ENCODE measurements around the gene MS4A6E.
A peak's percentile ranks its signal among the peaks of the same experiment; 100 is the strongest.
"Not testable (repeated sequence)": the region's sequence is repeated elsewhere in the genome, so short reads cannot be mapped to it uniquely, and the experiment has no call there.

Gene MS4A6E

DNA sequence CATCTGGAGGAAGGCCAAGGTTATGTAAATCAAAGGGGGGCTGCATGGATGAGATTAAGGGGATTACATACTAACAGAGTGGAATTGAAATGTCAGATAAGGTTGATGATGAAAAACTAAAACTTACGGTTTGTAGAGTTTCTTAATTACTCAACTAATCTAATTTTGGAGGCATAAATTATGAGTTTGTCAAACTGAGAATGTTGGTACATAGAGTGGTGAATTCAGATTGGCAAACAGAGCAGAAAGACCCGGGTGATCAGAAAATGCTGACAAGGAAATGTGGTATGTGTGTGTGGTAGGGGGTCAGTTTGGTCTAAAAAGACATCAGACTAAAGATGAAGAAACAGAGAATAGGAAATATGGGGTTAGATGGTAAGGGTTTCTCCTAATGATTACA lies 11.0 kb downstream of the MS4A6E start:
- no peak for DNase-seq

DNA sequence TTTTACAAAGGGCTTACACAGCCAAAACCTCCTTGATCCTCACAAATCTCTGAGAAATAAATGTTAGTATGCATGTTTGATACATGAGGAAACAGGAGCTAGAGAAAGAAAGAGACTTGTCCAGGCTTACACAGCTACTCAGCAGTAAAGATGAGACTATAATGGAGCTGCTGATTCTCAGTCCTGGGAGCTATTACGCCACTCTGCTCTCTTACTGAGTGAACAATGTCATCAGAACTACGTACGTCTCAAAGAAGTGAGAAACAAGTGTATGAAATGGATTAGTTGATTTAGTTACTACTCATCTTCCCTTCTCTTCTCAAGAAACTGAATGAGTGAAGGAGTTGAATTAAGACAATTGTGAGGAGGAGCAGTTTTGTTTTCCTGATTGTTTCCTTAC lies 12.3 kb downstream of the MS4A6E start:
- no peak for DNase-seq

DNA sequence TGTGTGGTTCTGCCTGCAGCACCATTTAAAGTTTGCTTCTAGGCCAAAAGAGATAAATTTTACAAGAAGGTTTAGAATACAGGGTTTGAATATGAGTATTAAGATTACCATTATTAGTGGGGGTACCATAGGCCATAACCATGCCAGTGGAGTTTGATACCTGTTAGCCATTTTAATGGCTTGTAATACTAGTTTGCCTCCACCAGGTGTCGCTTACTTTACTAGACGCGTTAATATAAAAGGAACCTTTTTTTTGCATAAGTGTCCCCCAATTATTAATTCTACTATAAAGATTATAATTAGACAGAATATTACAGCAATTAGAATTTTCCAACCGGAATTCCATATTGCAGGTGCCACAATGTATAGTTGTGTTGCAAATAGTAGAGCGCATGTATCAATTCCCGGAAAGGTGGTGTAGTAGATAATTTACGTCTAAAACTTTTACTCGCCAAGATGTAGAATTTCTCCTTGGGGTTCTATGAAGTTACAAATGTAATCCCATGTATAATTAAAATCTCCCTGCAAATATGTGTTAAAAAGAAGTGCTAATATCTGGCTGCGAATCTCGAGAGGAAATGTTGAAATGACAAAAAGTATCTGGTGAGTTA lies 16.1 kb downstream of the MS4A6E start:
- DNase-seq, result no peak

DNA sequence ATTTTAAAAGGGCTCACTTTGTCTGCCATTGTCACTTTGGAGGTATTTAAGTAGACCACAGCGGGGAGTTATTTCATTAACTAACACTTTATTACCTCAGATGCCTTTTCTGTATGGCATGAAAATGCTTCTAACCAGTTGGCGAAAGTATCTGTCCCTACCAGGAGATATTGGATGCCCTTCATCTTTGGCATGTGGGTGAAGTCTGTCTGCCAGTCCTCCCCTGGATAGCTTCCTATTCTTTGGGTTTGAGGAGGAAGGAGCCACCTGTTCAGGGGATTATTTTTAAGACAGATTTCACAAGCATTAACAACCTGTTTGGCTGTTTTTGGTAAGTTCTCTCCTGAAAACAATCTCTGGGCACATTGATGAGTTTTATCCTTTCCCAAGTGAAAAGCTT lies 17.1 kb downstream of the MS4A6E start:
- DNase-seq, result no peak

DNA sequence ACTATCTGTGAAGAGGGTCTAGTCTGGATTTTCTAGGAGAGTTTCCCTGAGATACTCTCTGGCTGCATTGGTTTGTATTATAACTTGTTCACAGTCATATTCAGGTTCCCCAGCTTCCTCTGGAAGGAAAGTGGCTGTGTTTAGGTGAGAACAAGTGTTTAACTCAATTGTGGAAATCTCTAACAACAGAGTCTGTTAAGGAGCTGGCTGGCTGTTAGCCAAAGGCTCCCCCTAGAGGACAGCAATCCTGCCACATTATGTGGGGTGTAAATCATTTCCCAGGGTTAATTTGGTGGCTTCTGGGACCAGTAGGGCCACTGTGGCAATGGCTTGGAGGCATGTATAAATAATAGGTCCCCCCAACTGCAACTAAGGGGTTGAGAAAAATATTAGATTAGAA lies 18.4 kb downstream of the MS4A6E start:
- no peak for DNase-seq

DNA sequence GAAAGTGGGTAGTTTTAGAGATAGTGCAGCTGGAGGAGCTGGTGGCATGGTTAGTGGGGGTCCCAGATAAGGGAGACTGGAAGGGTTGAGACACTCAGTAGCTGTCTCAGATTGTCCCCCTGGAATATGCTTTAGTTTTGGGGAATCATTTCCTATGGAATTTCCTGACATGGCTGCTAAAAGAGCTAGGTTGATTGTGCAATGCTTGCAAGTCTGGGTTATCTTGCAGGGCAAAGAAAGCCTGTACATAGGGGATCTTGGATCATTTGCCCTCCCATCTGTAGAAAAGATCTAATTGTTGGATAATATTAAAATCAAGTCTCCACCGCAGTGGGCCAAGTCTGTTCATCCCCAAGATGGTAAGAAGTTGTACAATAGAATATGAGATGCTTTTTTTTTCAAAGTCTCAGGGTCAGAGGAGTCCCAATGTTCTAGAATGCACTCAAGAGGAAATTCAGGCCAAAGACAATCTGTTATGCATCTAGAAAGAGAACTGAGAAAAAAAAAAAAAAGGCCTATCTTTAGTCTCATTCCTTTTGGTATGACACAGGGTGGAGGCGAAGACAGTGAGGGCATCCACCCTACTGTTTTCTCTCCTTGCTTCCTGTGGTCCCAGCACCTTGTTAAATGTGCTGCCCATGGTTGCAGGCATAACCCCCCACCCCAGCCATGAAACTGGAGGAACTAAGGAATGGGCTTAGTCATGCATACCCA lies 20.2 kb downstream of the MS4A6E start:
- DNase-seq, result no peak

DNA sequence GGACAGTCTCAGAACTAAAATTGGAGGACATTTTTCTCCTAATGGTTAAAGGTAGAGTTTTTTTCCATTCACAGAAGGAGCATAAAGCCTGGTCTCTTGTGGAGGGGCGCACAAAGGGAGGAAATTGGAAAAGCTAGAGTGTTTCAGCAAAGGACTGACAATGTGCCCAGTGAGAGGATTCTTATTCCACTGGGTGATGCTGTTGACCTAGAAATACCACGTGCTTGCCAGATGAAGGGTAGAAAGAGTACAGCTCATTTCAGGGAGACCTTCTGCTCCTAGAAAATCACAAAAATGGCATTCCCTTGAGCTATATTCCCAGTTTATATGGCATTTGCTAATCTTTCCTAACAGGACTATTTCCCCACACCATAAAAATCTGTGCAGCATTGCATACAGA lies 21.1 kb downstream of the MS4A6E start:
- no peak for DNase-seq

DNA sequence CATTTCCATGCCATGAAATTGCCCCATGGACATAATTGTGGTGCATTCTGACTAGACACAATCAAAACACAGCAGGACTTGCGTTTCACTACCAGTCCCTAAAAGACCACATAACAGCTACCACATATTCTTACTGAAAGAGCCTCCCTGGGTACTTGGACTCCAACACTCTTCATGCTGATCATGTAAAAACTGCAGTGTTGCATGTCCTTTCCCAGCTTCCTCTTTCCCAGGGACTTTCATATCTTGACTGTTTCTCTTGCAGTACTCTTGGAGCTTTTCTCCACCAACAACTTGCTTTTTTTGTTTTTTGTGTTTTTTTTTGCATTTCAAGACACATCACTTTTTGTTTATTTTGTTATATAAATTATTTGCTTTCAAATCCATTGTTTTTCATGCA lies 22.9 kb downstream of the MS4A6E start:
- no peak for DNase-seq

DNA sequence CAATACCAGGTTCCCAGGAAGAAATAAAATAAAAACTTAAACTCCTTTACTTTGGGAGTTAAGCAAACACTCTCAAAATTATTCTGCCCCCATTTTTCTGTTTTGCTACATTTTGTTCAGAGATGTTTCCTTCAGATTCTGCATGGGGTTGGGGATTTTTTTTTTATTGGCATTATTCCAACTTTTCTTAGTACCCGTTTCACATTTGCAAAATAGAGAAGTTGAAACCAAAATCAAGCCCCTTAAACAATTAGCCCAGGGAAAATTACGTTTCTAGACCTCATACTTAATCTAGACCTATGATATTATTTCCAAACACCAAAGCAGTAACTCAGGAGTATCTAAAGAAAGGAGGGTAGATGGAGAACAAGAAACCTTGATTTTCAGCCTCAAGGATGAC lies 30.7 kb downstream of the MS4A6E start:
- DNase-seq, result no peak

DNA sequence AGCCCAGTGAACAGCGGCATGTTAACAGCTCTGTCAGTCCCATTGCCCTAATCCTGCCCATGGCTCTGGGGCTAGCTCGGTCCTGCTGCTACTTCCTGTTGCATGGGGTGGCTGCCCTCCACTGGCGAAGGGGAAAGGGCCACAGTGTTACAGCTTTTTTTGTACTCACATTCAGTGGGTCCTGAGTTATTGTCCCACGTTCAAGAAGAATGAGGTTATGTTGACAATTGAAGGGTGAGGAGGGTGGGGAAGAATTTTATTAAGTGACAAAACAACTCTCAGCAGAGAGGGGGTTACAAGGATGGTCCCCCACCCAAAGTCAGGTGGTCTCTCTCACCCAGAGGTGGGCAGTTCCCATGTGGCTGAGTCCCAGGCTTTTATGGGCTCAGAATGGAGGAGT lies 33.6 kb downstream of the MS4A6E start:
- DNase-seq, result no peak

DNA sequence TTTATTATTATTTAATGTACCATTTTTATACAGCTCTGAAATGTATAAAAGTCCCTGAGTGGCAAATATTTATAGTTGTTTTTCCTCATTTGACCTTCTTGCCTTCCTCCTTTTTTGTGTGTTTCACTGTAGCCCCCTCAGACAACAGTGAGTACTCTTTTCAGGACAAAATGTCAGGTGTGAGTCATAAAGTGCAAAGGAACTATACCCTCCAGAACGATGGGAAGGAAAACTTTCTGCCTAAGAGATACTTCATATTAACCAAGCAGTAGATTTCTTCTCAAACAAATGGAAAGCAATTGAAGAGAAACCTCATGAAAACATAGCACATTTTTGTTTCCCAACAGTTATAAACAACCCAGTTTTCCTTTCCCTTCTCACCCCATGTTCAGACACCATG lies 35.2 kb downstream of the MS4A6E start:
- DNase-seq, result no peak

DNA sequence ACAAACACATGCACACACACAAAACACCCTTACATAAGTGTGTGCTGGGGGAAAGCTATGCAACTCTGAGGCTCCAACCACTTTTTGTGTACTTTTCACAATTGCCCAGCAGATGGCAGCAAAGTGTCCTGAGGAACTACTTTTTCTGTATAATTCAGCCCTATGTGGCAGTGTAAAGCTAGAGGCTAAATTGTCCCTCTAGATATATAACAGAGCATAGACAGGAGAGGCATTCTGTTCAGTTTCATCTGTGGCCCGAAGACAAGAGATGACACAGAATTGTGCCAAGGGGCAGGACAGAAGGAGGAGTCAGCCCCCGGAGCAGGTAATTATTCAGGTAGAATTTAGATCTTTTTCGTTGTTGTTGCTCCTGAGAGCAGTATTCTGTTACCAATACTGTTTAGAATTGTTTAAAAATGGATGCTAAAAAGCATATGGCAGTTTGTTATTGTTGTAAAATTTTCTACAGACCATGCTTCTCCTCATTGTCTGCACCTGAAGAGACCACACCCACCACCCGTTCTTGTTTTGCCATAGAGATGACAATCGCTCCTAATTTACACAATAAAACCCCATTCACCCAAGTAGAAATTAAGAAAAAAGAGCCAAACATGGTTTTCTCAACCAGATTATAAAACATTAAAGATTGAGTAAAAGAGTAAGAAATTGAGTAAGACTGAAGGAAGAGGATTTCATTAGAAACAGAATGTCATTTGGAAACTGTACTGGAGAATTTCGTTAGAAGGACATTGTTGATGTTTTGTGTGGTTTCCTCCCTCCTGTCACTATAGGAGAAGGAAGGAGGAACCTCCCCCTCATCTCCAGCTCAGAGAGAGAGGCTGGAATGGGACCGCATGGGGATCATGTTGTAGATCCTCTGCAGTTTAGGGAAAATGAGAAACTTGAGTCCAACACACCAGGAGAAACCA lies 36.8 kb downstream of the MS4A6E start:
- peak; percentile 24 for DNase-seq

DNA sequence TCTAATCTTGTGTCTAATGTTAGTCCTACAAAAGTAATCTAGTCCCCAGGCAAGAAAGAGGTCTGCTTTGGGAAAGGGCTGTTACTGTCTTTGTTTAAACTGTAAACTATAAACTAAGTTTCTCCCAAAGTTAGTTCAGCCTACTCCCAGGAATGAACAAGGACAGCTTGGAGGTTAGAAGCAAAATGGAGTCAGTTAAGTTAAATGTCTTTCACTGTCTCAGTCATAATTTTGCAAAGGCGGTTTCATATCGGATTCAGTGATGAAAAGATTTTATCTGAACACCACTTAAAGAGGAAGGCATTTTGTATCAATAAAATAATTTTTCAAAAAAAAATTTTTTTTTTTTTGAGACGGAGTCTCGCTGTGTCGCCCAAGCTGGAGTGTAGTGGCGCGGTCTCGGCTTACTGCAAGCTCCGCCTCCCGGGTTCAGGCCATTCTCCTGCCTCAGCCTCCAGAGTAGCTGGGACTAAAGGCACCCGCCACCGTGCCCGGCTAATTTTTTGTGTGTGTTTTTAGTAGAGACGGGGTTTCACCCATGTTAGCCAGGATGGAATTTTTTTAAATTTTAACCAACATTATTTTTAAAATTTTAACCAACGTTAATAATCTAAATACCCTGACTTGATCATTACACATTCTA lies 39.3 kb downstream of the MS4A6E start:
- not testable (repeated sequence) for DNase-seq

DNA sequence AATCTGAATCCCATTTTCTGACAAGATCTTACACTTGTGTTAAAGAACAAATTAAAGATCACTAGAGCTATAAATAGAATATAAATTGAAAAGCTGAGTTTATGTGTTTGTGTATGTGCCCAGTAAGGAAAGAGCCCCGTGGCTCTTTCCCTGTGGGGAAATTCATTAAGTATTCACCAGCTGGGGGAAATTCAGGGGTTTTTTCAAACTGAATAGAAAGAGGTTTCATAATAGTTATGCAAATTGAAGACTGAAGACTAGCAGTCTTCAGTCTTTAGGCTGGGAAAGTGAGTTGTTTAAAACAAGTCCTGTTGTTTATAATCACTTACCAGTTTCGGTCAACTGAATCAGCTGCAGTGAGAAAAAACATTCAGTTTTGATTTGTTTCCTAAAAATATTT lies 40.0 kb downstream of the MS4A6E start:
- no peak for DNase-seq

DNA sequence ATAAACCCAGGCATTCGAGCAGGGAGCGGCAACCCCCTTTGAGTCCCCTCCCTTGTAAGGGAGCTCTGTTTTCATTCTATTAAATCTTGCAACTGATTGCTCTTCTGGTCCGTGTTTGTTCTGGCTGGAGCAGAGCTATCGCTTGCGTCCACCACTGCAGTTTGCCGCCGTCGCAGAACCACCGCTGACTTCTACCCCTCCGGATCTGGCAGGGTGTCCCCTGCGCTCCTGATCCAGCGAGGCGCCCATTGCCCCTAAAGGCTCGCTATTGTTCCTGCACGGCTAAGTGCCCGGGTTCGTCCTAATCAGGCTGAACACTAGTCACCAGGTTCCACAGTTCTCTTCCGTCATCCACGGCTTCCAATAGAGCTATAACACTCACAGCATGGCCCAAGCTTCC lies 40.8 kb downstream of the MS4A6E start:
- no peak for DNase-seq

DNA sequence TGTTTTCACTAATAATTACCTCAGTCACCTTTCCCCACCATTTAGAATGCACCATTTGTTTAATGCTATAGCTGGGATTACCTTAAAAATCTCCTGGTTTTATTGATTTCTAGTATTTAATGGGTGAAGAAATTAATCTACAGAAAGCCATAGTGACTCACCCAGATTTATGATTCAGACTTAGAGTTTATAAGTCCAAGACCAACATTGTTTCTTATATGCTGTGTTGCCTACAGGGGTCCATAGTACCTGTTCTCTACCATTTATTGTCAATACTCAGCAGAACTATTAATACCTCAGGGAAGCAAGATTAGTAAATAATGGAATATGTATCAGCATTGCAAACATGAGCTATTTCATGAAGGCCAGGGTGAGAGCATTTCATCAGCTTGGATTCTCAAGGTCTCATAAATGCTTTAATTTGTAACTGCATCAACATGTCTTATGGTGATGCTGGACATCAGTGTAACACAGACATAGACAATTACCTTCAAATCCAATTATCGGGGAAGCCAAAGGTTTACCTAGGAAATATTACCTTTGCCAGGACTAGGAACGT lies 43.3 kb downstream of the MS4A6E start:
- no peak for DNase-seq

DNA sequence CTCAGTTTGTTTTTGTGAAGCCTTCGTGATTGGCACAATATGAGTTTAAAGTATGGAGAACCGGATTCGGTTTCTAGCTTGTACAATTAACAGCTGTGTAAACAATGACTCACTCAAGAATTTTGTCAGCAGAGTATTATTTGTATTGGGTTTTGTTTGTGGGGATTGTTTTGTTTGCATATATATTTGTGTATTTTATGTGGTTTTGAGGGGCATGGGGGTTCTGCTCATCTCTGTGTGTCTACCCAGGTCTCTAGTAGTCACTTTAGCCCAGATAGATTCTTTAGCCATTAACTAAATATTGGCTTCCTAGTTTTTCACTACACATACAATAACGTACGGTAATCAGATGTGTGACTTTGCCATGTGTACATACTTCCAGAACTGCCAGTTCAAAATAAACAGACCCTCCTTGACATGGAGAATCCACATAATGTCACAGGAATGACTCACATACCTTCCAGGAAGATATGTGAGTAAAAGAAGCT lies 43.8 kb downstream of the MS4A6E start:
- DNase-seq, result no peak

DNA sequence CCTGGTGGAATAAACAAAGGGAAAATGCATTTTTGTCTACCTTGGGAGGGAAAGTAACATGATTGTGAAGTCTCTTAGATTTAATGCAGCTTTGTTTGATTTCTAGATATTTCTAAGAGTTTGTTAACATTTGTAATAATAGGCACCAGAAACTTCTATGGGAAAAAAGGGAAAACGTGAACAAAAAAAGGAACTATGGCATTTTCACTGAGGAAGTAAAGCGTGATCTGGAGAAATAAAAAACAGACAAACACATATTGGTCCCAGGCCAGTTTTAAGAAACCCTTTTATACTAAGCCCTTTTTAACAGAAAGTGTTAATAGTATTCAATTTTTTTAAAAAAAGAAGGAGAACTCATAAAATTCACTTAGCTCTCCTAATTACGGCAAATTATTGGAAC lies 44.3 kb downstream of the MS4A6E start:
- DNase-seq, result no peak

DNA sequence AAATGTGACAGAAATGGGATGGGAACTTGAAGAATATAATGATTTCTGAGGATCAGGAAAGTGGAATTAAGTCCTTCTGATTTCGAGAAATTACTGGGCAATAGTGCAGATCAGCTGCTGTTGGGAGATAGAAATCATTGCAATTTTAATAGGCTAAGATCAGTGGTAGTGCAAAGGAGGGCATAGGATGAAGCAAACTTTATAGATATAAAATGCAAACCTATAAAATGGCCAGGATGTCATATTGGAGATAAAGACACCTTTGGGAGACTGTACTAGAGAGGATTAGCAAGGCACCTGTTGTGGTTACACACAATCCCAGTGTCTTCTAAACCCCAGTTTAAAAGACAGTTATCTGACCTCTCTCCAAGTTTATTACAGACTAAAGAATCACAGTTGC lies 44.8 kb downstream of the MS4A6E start:
- no peak for DNase-seq

DNA sequence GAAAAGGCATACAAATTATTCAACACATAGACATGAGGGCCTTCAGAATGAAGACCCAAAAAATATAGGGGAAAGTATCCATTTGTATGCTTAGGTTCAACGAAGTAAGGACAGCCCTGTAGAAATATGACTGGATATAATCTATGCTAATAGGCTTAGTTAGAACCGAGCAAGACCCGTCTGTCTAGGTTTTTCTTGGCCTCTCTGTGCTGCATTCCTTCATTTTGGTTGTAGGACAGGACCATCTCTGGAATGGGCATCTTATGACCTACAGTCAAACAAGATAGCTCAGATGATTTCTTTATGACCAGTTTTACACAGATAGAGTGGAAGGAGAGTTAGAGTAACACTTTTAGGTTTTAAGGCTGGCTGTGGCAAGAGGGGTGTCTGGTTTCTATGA lies 45.7 kb downstream of the MS4A6E start:
- no peak for DNase-seq

DNA sequence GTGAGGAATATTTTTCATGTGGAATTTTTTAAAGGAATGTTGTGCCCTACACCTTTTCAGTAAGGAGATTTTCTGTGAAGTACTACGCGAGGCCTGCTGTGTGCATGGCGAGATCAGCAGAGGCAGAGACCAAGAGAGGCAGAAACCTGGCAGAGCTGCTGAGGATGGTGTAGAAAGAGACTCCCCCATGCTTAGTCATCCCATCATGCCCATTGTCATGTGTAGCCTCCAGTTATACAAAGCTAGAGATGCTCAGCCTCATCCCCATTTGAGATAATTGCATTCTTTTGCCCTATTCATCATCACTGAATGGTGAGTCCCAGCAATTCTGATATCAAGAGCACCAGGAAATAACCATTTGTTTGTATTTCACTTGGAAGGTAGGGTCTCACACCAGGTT lies 48.3 kb downstream of the MS4A6E start:
- DNase-seq, result no peak

DNA sequence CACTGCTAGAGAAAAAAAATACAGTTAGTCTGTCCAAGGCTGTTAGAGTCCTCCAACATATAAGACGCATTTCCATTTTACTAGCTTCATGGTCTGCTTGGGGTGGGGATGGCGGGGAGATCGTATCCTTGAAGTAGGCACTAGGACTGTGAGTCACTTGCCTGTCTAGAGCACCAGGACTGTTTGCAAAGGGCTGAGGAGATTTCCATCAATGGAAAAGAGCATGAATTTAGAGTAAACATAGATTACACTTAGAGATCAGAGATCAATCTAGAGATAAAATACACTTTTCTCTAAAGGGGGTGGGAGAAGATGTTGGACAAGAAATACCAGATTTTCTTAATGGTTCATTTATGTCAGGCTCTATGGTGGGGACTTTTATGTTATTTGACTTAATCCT lies 49.5 kb downstream of the MS4A6E start:
- no peak for DNase-seq

Data from NCI-H446 treated with DMSO at 0.1 percent for 48 hours (cell line).